ENCODE measurements around the gene CFAP299.

CFAP299 gene

DNA sequence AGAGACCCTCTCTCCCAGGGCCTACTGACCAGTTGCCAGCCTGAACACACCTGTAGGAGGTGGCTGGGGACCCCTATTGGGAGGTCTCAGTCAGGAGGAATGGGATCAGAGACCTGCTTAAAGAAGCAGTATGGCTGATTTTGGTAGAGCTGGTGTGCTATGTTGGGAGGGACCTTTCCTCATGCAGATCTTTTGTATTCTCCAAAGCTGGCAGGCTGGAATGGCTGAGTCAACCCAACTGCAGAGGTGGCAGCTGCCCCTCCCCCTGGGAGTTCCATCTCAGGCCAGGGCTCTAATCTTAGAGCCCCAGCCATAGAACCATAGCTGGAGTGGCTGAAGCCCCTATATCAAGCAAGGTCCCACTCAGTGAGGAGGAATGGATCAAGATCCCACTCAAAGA lies 415.7 kb downstream of the CFAP299 start:
- Histone ChIP-seq H3K9me3 (ENCODE audit: insufficient read depth, low read length) (no peaks in the 10 kb centered on the region), H3K4me2 (ENCODE audit: low read length) (no peak overlapping the region), H3K27me3 (ENCODE audit: low read depth, low read length) (no peaks in the 10 kb centered on the region), H2AFZ (ENCODE audit: low read depth, low read length) (no peak overlapping the region), H3K79me2 (ENCODE audit: low read length) (no peaks in the 10 kb centered on the region), H3K4me1 (ENCODE audit: low read length) (no peaks in the 10 kb centered on the region), H3K27ac (ENCODE audit: low read length) (no peak overlapping the region), H3K9ac (ENCODE audit: low read length) (no peak overlapping the region), H3K4me3 (ENCODE audit: low read length) (no peak overlapping the region), H4K20me1 (ENCODE audit: insufficient read depth, low read length) (no peaks in the 10 kb centered on the region), H3K36me3 (replicated peaks; ENCODE audit: low read depth, low read length) (no peaks in the 10 kb centered on the region)
- TF ChIP-seq, protein P1, sequence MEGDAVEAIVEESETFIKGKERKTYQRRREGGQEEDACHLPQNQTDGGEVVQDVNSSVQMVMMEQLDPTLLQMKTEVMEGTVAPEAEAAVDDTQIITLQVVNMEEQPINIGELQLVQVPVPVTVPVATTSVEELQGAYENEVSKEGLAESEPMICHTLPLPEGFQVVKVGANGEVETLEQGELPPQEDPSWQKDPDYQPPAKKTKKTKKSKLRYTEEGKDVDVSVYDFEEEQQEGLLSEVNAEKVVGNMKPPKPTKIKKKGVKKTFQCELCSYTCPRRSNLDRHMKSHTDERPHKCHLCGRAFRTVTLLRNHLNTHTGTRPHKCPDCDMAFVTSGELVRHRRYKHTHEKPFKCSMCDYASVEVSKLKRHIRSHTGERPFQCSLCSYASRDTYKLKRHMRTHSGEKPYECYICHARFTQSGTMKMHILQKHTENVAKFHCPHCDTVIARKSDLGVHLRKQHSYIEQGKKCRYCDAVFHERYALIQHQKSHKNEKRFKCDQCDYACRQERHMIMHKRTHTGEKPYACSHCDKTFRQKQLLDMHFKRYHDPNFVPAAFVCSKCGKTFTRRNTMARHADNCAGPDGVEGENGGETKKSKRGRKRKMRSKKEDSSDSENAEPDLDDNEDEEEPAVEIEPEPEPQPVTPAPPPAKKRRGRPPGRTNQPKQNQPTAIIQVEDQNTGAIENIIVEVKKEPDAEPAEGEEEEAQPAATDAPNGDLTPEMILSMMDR (IDR thresholded peaks at IDR 0.05; ENCODE audit: low read depth, low read length) = no peak
- no peak for TF ChIP-seq EZH2phosphoT487 (IDR thresholded peaks at IDR 0.05; ENCODE audit: low read depth)

DNA sequence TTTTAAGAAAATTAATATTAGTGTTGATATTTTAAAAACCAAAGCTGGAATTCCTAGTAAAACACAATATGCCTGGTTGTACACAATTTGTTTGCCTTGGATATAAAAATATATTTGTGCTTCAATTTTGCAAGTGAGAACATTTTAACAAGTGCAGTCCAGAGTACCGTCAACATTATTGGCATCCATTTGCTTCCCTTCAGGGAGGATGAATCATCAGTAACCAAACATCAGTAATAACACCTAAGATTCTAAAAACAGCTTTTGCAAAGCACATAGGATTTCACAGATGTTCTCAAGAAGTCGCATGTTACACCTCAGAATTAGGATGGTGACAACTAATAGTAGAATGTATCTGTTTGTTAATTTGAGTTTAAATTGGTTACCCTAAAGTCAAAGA lies 432.4 kb downstream of the CFAP299 start:
- H3K36me3 ChIP-seq (replicated peaks; ENCODE audit: low read depth, low read length) = no peaks in the 10 kb centered on the region

DNA sequence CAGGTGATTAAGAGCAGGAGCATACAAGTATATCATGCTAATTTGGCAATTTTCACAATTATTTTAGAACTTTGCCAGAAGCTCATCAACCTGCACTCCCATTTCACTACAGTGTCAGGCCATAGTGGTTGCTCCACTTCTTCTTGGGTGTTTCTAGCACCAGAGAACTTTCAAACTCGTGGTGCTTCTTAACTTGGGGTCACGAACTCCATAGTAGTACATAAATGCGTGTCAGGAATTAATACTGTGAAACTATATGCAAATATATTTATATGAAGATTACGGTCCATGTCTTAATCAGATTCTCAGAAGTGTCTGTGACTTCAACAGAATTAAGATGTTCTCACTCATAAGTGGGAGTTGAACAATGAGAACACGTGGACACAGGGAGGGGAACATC lies 440.6 kb downstream of the CFAP299 start:
- no peak for TF ChIP-seq EZH2phosphoT487 (IDR thresholded peaks at IDR 0.05; ENCODE audit: low read depth)
- TF ChIP-seq, protein P1 (IDR thresholded peaks at IDR 0.05; ENCODE audit: low read depth, low read length) = no peak
- Histone ChIP-seq H3K79me2 (ENCODE audit: low read length) (no peaks in the 10 kb centered on the region), H3K4me3 (ENCODE audit: low read length) (no peak overlapping the region), H3K4me1 (ENCODE audit: low read length) (no peaks in the 10 kb centered on the region), H3K9ac (ENCODE audit: low read length) (no peak overlapping the region), H3K27ac (ENCODE audit: low read length) (no peak overlapping the region), H3K27me3 (ENCODE audit: low read depth, low read length) (no peaks in the 10 kb centered on the region), H2AFZ (ENCODE audit: low read depth, low read length) (no peak overlapping the region), H4K20me1 (ENCODE audit: insufficient read depth, low read length) (no peaks in the 10 kb centered on the region), H3K9me3 (ENCODE audit: insufficient read depth, low read length) (no peaks in the 10 kb centered on the region), H3K4me2 (ENCODE audit: low read length) (no peak overlapping the region), H3K36me3 (replicated peaks; ENCODE audit: low read depth, low read length) (no peaks in the 10 kb centered on the region)

More for the DNA sequence above, 432.4 kb downstream of the CFAP299 start:
- Histone ChIP-seq H3K4me3 (ENCODE audit: low read length) (no peak overlapping the region), H3K9ac (ENCODE audit: low read length) (no peak overlapping the region), H3K27ac (ENCODE audit: low read length) (no peak overlapping the region), H3K27me3 (ENCODE audit: low read depth, low read length) (no peaks in the 10 kb centered on the region), H3K4me2 (ENCODE audit: low read length) (no peak overlapping the region), H4K20me1 (ENCODE audit: insufficient read depth, low read length) (no peaks in the 10 kb centered on the region), H3K79me2 (ENCODE audit: low read length) (no peaks in the 10 kb centered on the region), H3K4me1 (ENCODE audit: low read length) (peaks cover 11% of the 10 kb centered on the region), H2AFZ (ENCODE audit: low read depth, low read length) (no peak overlapping the region), H3K9me3 (ENCODE audit: insufficient read depth, low read length) (no peaks in the 10 kb centered on the region)
- TF ChIP-seq EZH2phosphoT487 (IDR thresholded peaks at IDR 0.05; ENCODE audit: low read depth) = no peak
- TF ChIP-seq, protein P1 (IDR thresholded peaks at IDR 0.05; ENCODE audit: low read depth, low read length) = no peak

DNA sequence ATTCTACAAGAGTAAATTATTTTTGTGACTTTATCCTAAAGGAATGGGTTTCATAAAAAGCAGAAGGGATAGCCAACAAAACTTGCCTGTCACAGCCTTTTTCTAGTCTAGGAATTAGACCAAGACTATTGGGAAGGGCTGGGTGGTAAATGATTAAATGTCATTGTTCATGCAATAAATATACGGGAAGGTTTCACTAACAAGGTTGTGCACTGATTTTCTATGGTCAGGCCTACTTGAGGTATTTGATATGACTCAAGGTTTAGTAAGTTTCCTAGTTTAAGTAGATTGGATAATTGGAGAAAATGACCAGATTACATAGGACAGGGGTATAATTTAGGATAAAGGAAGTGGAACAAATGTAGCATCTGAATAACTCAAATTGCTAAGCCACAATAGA lies 445.9 kb downstream of the CFAP299 start:
- Histone ChIP-seq H2AFZ (ENCODE audit: low read depth, low read length) (no peak overlapping the region), H3K9me3 (ENCODE audit: insufficient read depth, low read length) (no peaks in the 10 kb centered on the region), H3K36me3 (replicated peaks; ENCODE audit: low read depth, low read length) (no peaks in the 10 kb centered on the region), H3K4me3 (ENCODE audit: low read length) (no peak overlapping the region), H3K27ac (ENCODE audit: low read length) (no peak overlapping the region), H4K20me1 (ENCODE audit: insufficient read depth, low read length) (no peaks in the 10 kb centered on the region), H3K27me3 (ENCODE audit: low read depth, low read length) (no peaks in the 10 kb centered on the region), H3K79me2 (ENCODE audit: low read length) (no peaks in the 10 kb centered on the region), H3K9ac (ENCODE audit: low read length) (no peak overlapping the region), H3K4me1 (ENCODE audit: low read length) (no peaks in the 10 kb centered on the region), H3K4me2 (ENCODE audit: low read length) (no peak overlapping the region)
- no peak for TF ChIP-seq EZH2phosphoT487 (IDR thresholded peaks at IDR 0.05; ENCODE audit: low read depth)
- TF ChIP-seq, protein P1 (IDR thresholded peaks at IDR 0.05; ENCODE audit: low read depth, low read length) = no peak

Data from OCI-LY3 (cell line).